OCI-LY7 (cell line): ENCODE measurements around the gene ZBTB40. TPM values are rescaled to one million over a fixed set of nuclear protein-coding genes. Genes with fewer than 3 reads are reported as not detected.

Source experiments
- BruUV-seq: library from RNA; stranded (reverse); fragments of 400-500 nt; replicated peaks from 2 replicates; lab custom pipeline; 2021; lab: Mats Ljungman, UMichigan
- CTCF ChIA-PET: fragments of 300-600 bp; sonication (Branson Sonifier 250); formaldehyde crosslinking; loops from one replicate; lab custom pipeline; 2022; ENCODE audit warnings: antibody characterized with exemption; ENCODE audit not compliant: unreplicated experiment; lab: Charles Lee
- POLR2A ChIA-PET: fragments of 300-600 bp; sonication (Branson Sonifier 250); formaldehyde crosslinking; loops from one replicate; lab custom pipeline; 2022; ENCODE audit warnings: antibody characterized with exemption; lab: Charles Lee
- DNase-seq: peaks from one replicate; pipeline ENCODE4 v3.0.0-alpha.2; 2015; ENCODE audit warnings: low spot score
- H2AFZ ChIP-seq: fragments of 200-600 bp; sonication (generic), shearing (Covaris generic); 2 replicates; pipeline ENCODE4 v1.6.1; 2014; ENCODE audit warnings: mild to moderate bottlenecking, antibody characterized with exemption, low read length, moderate library complexity
- H3K27ac ChIP-seq: fragments of 200-600 bp; sonication (generic); 2 replicates; pipeline ENCODE4 v1.5.1; 2014; ENCODE audit warnings: mixed run types, low read depth, mild to moderate bottlenecking, moderate library complexity, low read length, inconsistent platforms; ENCODE audit not compliant: poor library complexity, severe bottlenecking
- H3K36me3 ChIP-seq: fragments of 200-600 bp; sonication (generic); 2 replicates; pipeline ENCODE4 v1.6.1; 2014; ENCODE audit warnings: mild to moderate bottlenecking, antibody characterized with exemption, low read length, moderate library complexity, mixed read lengths; ENCODE audit not compliant: insufficient read depth
- H3K4me1 ChIP-seq: fragments of 200-600 bp; sonication (generic); 2 replicates; pipeline ENCODE4 v1.5.1; 2014; ENCODE audit warnings: mild to moderate bottlenecking, low read length; ENCODE audit not compliant: insufficient read depth, poor library complexity, severe bottlenecking
- H3K4me2 ChIP-seq: fragments of 200-600 bp; sonication (generic); 2 replicates; pipeline ENCODE4 v1.6.1; 2014; ENCODE audit warnings: mild to moderate bottlenecking, low read length
- H3K4me3 ChIP-seq: fragments of 200-600 bp; sonication (generic); 2 replicates; pipeline ENCODE4 v1.5.1; 2014; ENCODE audit warnings: mild to moderate bottlenecking, low read depth, low read length; ENCODE audit not compliant: poor library complexity, severe bottlenecking
- H3K79me2 ChIP-seq: fragments of 200-600 bp; sonication (generic); 2 replicates; pipeline ENCODE4 v1.6.1; 2016; ENCODE audit warnings: low read depth, mild to moderate bottlenecking, low read length, moderate library complexity, mixed read lengths; ENCODE audit not compliant: insufficient read depth
- H3K9me2 ChIP-seq: fragments of 200-600 bp; sonication (generic); 2 replicates; pipeline ENCODE4 v1.6.1; 2016; ENCODE audit warnings: mild to moderate bottlenecking, low read length, mixed read lengths; ENCODE audit not compliant: insufficient read depth
- H3K9me3 ChIP-seq: fragments of 200-600 bp; sonication (generic); 2 replicates; pipeline ENCODE4 v1.6.1; 2014; ENCODE audit warnings: mild to moderate bottlenecking, mixed run types, low read length, mixed read lengths
- H4K20me1 ChIP-seq: fragments of 200-600 bp; sonication (generic); 2 replicates; pipeline ENCODE4 v1.6.1; 2014; ENCODE audit warnings: mild to moderate bottlenecking, antibody characterized with exemption, low read length, moderate library complexity, mixed read lengths; ENCODE audit not compliant: insufficient read depth
- EZH2phosphoT487 ChIP-seq: fragments of 200-600 bp; sonication (generic); IDR thresholded peaks from 2 replicates; pipeline ENCODE4 v1.6.1; 2018; ENCODE audit warnings: low read depth, borderline replicate concordance, mild to moderate bottlenecking, mixed run types, antibody characterized with exemption, low read length, moderate library complexity, mixed read lengths
- intact Hi-C: fragments of 100-400 bp; cut with micrococcal nuclease; formaldehyde crosslinking; loops from one replicate; pipeline ENCODE4 v1.10.0; 2022; ENCODE audit not compliant: unreplicated experiment
- total RNA-seq, 2 experiments: library from RNA; depleted of rRNA in 1 of 2; stranded (reverse); fragments of >200 nt in 1 of 2; shearing (Covaris generic) in 1 of 2; gene quantifications; 2 replicates each; pipeline ENCODE4 v1.2.3, GENCODE V29; 2014 to 2022
- TF ChIP-seq, protein P1 (sequence below): fragments of 200-600 bp; sonication (generic); conservative IDR thresholded peaks from 2 replicates; pipeline ENCODE4 v1.5.1; 2014; ENCODE audit warnings: mild to moderate bottlenecking, antibody characterized with exemption, low read length, moderate library complexity, mixed read lengths

ZBTB40 gene
- total RNA-seq, 2 experiments from 2014 or later = 16.6 to 17.3 TPM

DNA sequence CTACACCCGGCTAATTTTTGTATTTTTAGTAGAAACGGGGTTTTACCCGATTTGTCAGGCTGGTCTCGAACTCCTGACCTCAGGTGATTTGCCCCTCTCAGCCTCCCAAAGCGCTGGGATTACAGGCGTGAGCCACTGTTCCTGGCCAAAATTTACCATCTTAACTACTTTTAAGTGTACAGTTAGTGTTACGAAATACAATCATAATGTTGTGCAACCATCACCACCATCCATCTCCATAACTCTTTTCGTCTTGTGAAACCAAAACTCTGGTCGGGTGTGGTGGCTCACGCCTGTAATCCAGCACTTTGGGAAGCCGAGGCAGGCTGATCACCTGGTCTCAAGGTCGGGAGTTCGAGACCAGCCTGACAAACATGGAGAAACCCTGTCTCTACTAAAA is 14.1 kb upstream of the ZBTB40 start:
- no peak overlapping the region for H3K4me2 ChIP-seq
- no peaks in the 10 kb centered on the region for H3K9me2 ChIP-seq
- ChIA-PET POLR2A (no interaction called here), CTCF (no interaction called here)
- H3K9me3 ChIP-seq = peaks cover 21% of the 10 kb centered on the region
- no peak for DNase-seq
- H3K79me2 ChIP-seq = no peaks in the 10 kb centered on the region
- no peaks in the 10 kb centered on the region for H4K20me1 ChIP-seq
- intact Hi-C loops = no loop called here
- no peaks in the 10 kb centered on the region for H3K4me1 ChIP-seq
- no TSS peak for BruUV-seq
- no peak overlapping the region for H3K27ac ChIP-seq
- TF ChIP-seq EZH2phosphoT487 = no peak
- TF ChIP-seq, protein P1, sequence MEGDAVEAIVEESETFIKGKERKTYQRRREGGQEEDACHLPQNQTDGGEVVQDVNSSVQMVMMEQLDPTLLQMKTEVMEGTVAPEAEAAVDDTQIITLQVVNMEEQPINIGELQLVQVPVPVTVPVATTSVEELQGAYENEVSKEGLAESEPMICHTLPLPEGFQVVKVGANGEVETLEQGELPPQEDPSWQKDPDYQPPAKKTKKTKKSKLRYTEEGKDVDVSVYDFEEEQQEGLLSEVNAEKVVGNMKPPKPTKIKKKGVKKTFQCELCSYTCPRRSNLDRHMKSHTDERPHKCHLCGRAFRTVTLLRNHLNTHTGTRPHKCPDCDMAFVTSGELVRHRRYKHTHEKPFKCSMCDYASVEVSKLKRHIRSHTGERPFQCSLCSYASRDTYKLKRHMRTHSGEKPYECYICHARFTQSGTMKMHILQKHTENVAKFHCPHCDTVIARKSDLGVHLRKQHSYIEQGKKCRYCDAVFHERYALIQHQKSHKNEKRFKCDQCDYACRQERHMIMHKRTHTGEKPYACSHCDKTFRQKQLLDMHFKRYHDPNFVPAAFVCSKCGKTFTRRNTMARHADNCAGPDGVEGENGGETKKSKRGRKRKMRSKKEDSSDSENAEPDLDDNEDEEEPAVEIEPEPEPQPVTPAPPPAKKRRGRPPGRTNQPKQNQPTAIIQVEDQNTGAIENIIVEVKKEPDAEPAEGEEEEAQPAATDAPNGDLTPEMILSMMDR = no peak
- H3K36me3 ChIP-seq = no peaks in the 10 kb centered on the region
- no peak overlapping the region for H3K4me3 ChIP-seq
- H2AFZ ChIP-seq = no peak overlapping the region

DNA sequence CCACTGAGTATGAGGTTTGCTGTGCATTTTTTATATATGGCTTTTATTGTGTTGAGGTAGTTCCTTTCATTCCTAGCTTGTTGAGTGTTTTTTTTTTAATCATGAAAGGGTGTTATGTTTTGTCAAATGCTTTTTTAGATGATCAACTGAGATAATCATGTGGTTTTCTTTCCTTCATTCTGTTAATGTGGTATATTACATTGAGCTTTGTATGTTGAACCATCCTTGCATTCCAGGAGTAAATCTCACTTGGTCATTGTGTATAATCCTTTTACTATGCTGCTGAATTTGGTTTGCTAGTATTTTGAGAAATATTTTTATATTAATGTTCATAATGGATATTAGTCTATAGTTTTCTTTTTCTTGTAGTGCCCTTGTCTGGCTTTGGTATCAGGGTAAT is 11.1 kb upstream of the ZBTB40 start:
- Histone ChIP-seq H3K4me1 (no peaks in the 10 kb centered on the region), H3K27ac (no peak overlapping the region), H2AFZ (no peak overlapping the region), H3K36me3 (no peaks in the 10 kb centered on the region), H3K9me2 (no peaks in the 10 kb centered on the region), H3K79me2 (no peaks in the 10 kb centered on the region), H3K4me3 (no peak overlapping the region), H3K9me3 (peaks cover 23% of the 10 kb centered on the region), H4K20me1 (no peaks in the 10 kb centered on the region), H3K4me2 (no peak overlapping the region)
- intact Hi-C loops = no loop called here
- TF ChIP-seq EZH2phosphoT487 = no peak
- TF ChIP-seq, protein P1 = no peak
- ChIA-PET CTCF (no interaction called here), POLR2A (interaction anchor here (0.6 to 0.7 kb wide), 3 partner anchors 140 to 830 kb away, joined by 3 to 4 read pairs (median 4); no protein-coding TSS in a partner anchor)
- peak; percentile 13 for DNase-seq
- BruUV-seq = no TSS peak

DNA sequence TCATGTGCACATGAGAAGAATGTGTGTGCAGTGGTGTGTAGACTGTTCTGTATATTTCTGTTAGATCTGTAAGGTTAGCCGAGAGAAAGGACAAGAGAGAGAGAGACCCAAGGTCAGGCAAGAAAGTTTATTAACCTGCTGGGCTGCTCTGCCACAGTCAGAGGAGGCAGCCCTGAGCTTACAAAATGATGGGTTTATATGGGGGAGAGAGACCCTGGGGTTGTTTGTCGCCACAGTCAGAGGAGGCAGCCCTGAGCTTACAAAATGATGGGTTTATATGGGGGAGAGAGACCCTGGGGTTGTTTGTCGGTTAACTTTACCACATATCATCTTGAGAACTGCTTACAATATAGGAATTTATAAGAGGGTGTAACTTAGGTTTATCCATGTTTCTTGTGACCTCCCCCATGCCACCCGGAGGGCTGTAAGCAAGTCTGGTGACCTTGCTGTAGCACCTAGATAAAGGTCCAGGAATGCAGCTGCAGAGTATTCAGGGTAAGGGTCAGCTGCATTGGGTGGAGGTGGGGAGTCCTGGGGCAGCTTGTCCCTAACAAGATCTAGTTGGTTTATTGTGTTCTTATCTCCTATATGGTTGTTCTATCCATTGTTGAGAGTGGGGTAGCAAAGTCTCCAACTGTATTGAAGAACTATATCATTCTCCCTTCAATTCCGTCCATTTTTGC is 9.3 kb upstream of the ZBTB40 start:
- ChIA-PET POLR2A (no interaction called here), CTCF (no interaction called here)
- Histone ChIP-seq H3K4me2 (no peak overlapping the region), H3K4me1 (no peaks in the 10 kb centered on the region), H3K4me3 (no peak overlapping the region), H3K36me3 (no peaks in the 10 kb centered on the region), H3K9me2 (no peaks in the 10 kb centered on the region), H3K9me3 (peaks cover 23% of the 10 kb centered on the region), H3K27ac (no peak overlapping the region), H4K20me1 (no peaks in the 10 kb centered on the region), H2AFZ (no peak overlapping the region), H3K79me2 (no peaks in the 10 kb centered on the region)
- intact Hi-C loops = no loop called here
- TF ChIP-seq, protein P1 = no peak
- TF ChIP-seq EZH2phosphoT487 = no peak
- DNase-seq = no peak
- BruUV-seq = no TSS peak
